ENCODE measurements around the gene NUDCD3. TPM values are rescaled to one million over a fixed set of nuclear protein-coding genes. Genes with fewer than 3 reads are reported as not detected.

NUDCD3 gene
- total RNA-seq, 1 donor from 2014 or later = 91.0 TPM

DNA sequence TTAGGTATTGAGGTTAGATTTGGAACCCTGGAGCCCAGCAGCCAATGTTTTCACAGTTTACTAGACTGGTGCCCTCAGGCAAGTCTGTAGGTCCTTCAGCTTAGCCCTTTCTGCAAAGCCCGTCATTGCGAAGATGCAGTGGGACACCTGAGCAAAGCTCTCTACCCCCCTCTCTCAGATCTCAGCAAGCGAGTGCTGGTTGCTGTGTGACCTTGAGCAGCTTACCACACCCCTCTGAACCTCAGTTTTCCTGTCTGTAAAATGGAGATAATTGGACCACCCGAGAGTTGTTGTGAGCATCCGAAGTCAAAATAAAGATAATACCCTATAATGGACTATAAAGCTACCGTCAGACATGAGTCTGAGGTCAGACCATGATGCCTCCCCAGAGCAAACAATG is 47.0 kb upstream of the NUDCD3 start:
- TF ChIP-seq CTCF (IDR thresholded peaks at IDR 0.05) = no peak
- H3K27ac ChIP-seq = no peak overlapping the region
- H3K4me1 ChIP-seq = no peaks in the 10 kb centered on the region
- ATAC-seq (no peak), DNase-seq (no peak)
- H3K27me3 ChIP-seq = no peaks in the 10 kb centered on the region
- no peak overlapping the region for H3K4me3 ChIP-seq
- no peaks in the 10 kb centered on the region for H3K9me3 ChIP-seq
- H3K36me3 ChIP-seq = no peaks in the 10 kb centered on the region
- intact Hi-C loops (cut with DNase I) = no loop called here

DNA sequence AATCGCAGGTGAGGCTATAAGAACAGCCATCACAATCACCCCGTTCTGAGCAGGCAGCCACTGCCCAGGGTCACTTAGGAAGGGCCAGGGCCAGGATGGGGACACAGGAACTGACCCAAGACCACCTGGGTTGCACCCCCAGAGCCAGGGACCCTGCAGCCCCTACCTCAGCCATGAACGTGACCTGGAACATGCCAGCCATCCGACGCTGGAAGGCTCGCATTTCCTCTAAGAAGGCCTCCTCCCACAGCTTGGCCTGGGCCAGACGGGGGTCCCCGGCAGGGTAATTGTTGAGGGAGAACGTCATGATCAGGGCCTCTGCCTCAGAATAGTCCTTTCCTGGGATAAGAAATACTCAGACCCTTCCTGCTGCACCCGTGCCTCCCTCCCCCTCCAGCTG is 45.6 kb upstream of the NUDCD3 start:
- TF ChIP-seq CTCF (IDR thresholded peaks at IDR 0.05) = no peak
- no peaks in the 10 kb centered on the region for H3K36me3 ChIP-seq
- H3K27me3 ChIP-seq = no peaks in the 10 kb centered on the region
- no peak overlapping the region for H3K27ac ChIP-seq
- ATAC-seq (no peak), DNase-seq (no peak)
- H3K4me1 ChIP-seq = no peaks in the 10 kb centered on the region
- intact Hi-C loops (cut with DNase I) = no loop called here
- H3K4me3 ChIP-seq = no peak overlapping the region
- no peaks in the 10 kb centered on the region for H3K9me3 ChIP-seq

DNA sequence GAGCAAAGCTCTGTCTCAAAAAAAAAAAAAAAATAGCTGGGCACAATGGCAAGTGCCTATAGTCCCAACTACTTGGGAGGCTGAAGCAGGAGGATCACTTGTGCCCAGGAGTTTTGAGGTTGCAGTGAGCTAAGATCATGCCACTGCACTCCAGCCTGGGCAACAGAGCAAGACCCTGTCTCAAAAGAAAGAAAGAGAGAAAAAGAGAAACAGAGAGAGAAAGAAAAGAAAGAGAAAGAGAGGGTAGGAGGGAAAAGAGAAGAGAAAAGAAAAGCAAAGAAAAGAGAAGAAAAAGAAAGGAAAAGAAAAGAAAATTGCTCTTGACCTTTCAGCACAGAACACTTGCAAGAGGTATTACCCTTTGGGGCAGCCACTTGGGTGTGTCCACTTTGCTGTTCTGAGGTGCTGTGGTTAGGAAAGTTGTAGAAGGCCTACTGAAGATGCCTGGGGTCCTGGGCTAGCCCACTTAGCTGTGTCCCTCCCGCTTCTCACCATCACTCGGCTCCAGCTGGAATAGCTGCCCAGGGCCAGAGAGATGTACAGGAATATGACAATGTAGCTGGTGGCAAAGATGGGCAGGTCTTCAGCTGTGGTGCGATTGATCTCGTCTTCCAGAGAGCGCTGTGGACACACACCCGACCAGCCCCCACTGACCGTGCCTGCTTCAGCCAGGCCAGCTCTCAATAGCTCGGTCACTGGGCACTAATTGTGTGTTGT is 45.0 kb upstream of the NUDCD3 start:
- Histone ChIP-seq H3K27ac (no peak overlapping the region), H3K9me3 (no peaks in the 10 kb centered on the region), H3K27me3 (no peaks in the 10 kb centered on the region), H3K4me3 (no peak overlapping the region), H3K4me1 (no peaks in the 10 kb centered on the region), H3K36me3 (no peaks in the 10 kb centered on the region)
- ATAC-seq (no peak), DNase-seq (no peak)
- intact Hi-C loops (cut with DNase I) = no loop called here
- no peak for TF ChIP-seq CTCF (IDR thresholded peaks at IDR 0.05)

DNA sequence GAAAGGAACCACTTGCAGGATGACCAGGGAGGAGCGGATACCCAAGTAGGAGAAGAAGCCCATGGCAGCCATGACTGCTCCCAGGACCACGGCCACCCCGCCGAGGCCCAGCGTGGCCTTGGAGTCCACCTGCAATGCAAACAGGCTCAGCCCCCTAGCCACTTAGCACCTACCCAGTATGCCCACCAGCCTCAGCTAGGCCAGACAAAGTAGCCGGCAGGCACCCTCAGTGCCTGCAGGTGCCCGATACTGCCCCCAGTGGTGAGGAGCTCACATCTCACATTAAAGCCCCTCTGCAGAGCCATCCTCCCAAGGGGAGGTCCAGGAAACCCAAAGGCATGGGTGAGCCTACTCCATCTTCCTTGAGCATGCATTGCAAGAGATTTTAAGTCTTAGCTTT is 44.0 kb upstream of the NUDCD3 start:
- ATAC-seq (peak; percentile 70), DNase-seq (no peak)
- intact Hi-C loops (cut with DNase I) = no loop called here
- TF ChIP-seq CTCF (IDR thresholded peaks at IDR 0.05) = peak; percentile 55
- Histone ChIP-seq H3K4me1 (no peaks in the 10 kb centered on the region), H3K36me3 (no peaks in the 10 kb centered on the region), H3K9me3 (no peaks in the 10 kb centered on the region), H3K27ac (no peak overlapping the region), H3K27me3 (no peaks in the 10 kb centered on the region), H3K4me3 (no peak overlapping the region)

GRCh38 chr7:44534087-44534486 is 43.6 kb upstream of the NUDCD3 start:
- H3K4me1 ChIP-seq = no peaks in the 10 kb centered on the region
- no peak for TF ChIP-seq CTCF (IDR thresholded peaks at IDR 0.05)
- no peak for DNase-seq
- H3K27ac ChIP-seq = no peak overlapping the region
- H3K4me3 ChIP-seq = no peak overlapping the region
- intact Hi-C loops (cut with DNase I) = no loop called here
- no peaks in the 10 kb centered on the region for H3K9me3 ChIP-seq
- no peaks in the 10 kb centered on the region for H3K27me3 ChIP-seq
- no peaks in the 10 kb centered on the region for H3K36me3 ChIP-seq
- ATAC-seq = no peak
